ENCODE results near the gene POLD1. TPM values are rescaled to one million over a fixed set of nuclear protein-coding genes. Genes with fewer than 3 reads are reported as not detected.

The POLD1 gene
- total and polyA plus RNA-seq, 2 experiments from 2014 or later, result 18.2 to 32.6 TPM

- H3K27me3 ChIP-seq, result no peaks in the 10 kb centered on the region
- no peaks in the 10 kb centered on the region for H4K20me1 ChIP-seq (ENCODE audit: insufficient read depth, poor library complexity, severe bottlenecking)
- no peaks in the 10 kb centered on the region for H3K9me2 ChIP-seq (replicated peaks; ENCODE audit: insufficient read depth)
- no peak overlapping the region for H3K4me3 ChIP-seq
- TF ChIP-seq EZH2phosphoT487 (IDR thresholded peaks at IDR 0.05; ENCODE audit: low read depth, severe bottlenecking, unreplicated experiment) (no peak), EZH2 (IDR thresholded peaks at IDR 0.05; ENCODE audit: borderline replicate concordance) (no peak), CTCF (IDR thresholded peaks at IDR 0.05; ENCODE audit: poor library complexity) (no peak)
- H3K9me3 ChIP-seq (ENCODE audit: low read depth), result no peaks in the 10 kb centered on the region
- H3K36me3 ChIP-seq (replicated peaks; ENCODE audit: insufficient read depth, low read depth), result no peaks in the 10 kb centered on the region
- H3K4me1 ChIP-seq (ENCODE audit: insufficient read depth), result no peaks in the 10 kb centered on the region
- DNase-seq (ENCODE audit: low spot score), result no peak
- H3K79me2 ChIP-seq, result no peaks in the 10 kb centered on the region
- no peak overlapping the region for H3K27ac ChIP-seq
- WGBS (ENCODE audit: low lambda C conversion rate, missing lambda C conversion rate), result 93% methylated on average over 11 of the region's 11 CpGs
- no peak overlapping the region for H3K4me2 ChIP-seq
- no peak overlapping the region for H2AFZ ChIP-seq
These were observed 82.5 kb downstream of the POLD1 start for GRCh38 chr19:50466706-50467039.

GRCh38 chr19:50467566-50467965 lies 83.4 kb downstream of the POLD1 start:
- H3K36me3 ChIP-seq (replicated peaks; ENCODE audit: insufficient read depth, low read depth), result no peaks in the 10 kb centered on the region
- no peak overlapping the region for H2AFZ ChIP-seq
- no peaks in the 10 kb centered on the region for H3K27me3 ChIP-seq
- H3K9me3 ChIP-seq (ENCODE audit: low read depth), result no peaks in the 10 kb centered on the region
- H3K9me2 ChIP-seq (replicated peaks; ENCODE audit: insufficient read depth), result no peaks in the 10 kb centered on the region
- WGBS (ENCODE audit: low lambda C conversion rate, missing lambda C conversion rate), result 88% methylated on average over 18 of the region's 18 CpGs
- H3K27ac ChIP-seq, result no peak overlapping the region
- no peak overlapping the region for H3K4me3 ChIP-seq
- H3K4me1 ChIP-seq (ENCODE audit: insufficient read depth), result no peaks in the 10 kb centered on the region
- DNase-seq (ENCODE audit: low spot score), result peak; percentile 3
- no peak for TF ChIP-seq CTCF (IDR thresholded peaks at IDR 0.05; ENCODE audit: poor library complexity)
- no peak for TF ChIP-seq EZH2 (IDR thresholded peaks at IDR 0.05; ENCODE audit: borderline replicate concordance)
- TF ChIP-seq EZH2phosphoT487 (IDR thresholded peaks at IDR 0.05; ENCODE audit: low read depth, severe bottlenecking, unreplicated experiment), result no peak
- H3K4me2 ChIP-seq, result no peak overlapping the region
- H4K20me1 ChIP-seq (ENCODE audit: insufficient read depth, poor library complexity, severe bottlenecking), result no peaks in the 10 kb centered on the region
- H3K79me2 ChIP-seq, result no peaks in the 10 kb centered on the region

Other genes with a start within 250 kb of the POLD1 start
- gene IZUMO2, start 221.1 kb upstream of the POLD1 start, total RNA-seq, result not detected in 2 replicates
- gene IZUMO2, start 221.1 kb upstream of the POLD1 start, polyA plus RNA-seq, result not detected in 2 replicates
- gene MYH14, start 180.7 kb upstream of the POLD1 start, total RNA-seq, result 48.9 and 64.4 TPM in 2 replicates
- 31.7 and 40.9 TPM in 2 replicates for gene MYH14, start 180.7 kb upstream of the POLD1 start, polyA plus RNA-seq
- gene KCNC3, start 55.0 kb upstream of the POLD1 start, total RNA-seq, result 0.24 and 0.40 TPM in 2 replicates
- gene KCNC3, start 55.0 kb upstream of the POLD1 start, polyA plus RNA-seq, result 1.5 and 1.6 TPM in 2 replicates
- gene NAPSA, start 18.7 kb upstream of the POLD1 start, total RNA-seq, result 7.3 and 12.4 TPM in 2 replicates
- gene NAPSA, start 18.7 kb upstream of the POLD1 start, polyA plus RNA-seq, result 2.7 and 12.1 TPM in 2 replicates
- 41.4 and 53.2 TPM in 2 replicates for gene NR1H2, start 7.9 kb upstream of the POLD1 start, total RNA-seq
- 55.9 and 62.9 TPM in 2 replicates for gene NR1H2, start 7.9 kb upstream of the POLD1 start, polyA plus RNA-seq
- 2.8 TPM in 2 replicates for gene SPIB, start 34.6 kb downstream of the POLD1 start, total RNA-seq
- gene SPIB, start 34.6 kb downstream of the POLD1 start, polyA plus RNA-seq, result 0.63 and 1.7 TPM in 2 replicates
- 0.07 and 0.16 TPM in 2 replicates for gene MYBPC2, start 48.5 kb downstream of the POLD1 start, total RNA-seq
- gene MYBPC2, start 48.5 kb downstream of the POLD1 start, polyA plus RNA-seq, result 0.04 TPM in 1 of 2 replicates, not detected in the other
- gene EMC10, start 92.2 kb downstream of the POLD1 start, total RNA-seq, result 147 and 160 TPM in 2 replicates
- 31.3 and 35.6 TPM in 2 replicates for gene EMC10, start 92.2 kb downstream of the POLD1 start, polyA plus RNA-seq
- gene GARIN5A, start 92.5 kb downstream of the POLD1 start, total RNA-seq, result 2.7 and 5.0 TPM in 2 replicates
- 10.4 and 11.5 TPM in 2 replicates for gene GARIN5A, start 92.5 kb downstream of the POLD1 start, polyA plus RNA-seq
- gene JOSD2, start 126.8 kb downstream of the POLD1 start, total RNA-seq, result 19.0 and 28.1 TPM in 2 replicates
- 81.8 and 82.9 TPM in 2 replicates for gene JOSD2, start 126.8 kb downstream of the POLD1 start, polyA plus RNA-seq
- gene ASPDH, start 129.6 kb downstream of the POLD1 start, total RNA-seq, result 9.0 and 9.2 TPM in 2 replicates
- 5.2 and 7.4 TPM in 2 replicates for gene ASPDH, start 129.6 kb downstream of the POLD1 start, polyA plus RNA-seq
- 6.0 and 7.7 TPM in 2 replicates for gene LRRC4B, start 184.1 kb downstream of the POLD1 start, total RNA-seq
- gene LRRC4B, start 184.1 kb downstream of the POLD1 start, polyA plus RNA-seq, result 1.8 and 2.1 TPM in 2 replicates

Data from hepatocyte (in vitro differentiated cells).